HUDEP-2 (cell line): ENCODE data around the gene GGA2.

Source experiments
- DNase-seq, 76 experiments: peaks; one replicate each; lab custom pipeline; 2025; ENCODE audit not compliant: unreplicated experiment in 76 of 76; lab: John Stamatoyannopoulos, UW

The GGA2 gene

DNA sequence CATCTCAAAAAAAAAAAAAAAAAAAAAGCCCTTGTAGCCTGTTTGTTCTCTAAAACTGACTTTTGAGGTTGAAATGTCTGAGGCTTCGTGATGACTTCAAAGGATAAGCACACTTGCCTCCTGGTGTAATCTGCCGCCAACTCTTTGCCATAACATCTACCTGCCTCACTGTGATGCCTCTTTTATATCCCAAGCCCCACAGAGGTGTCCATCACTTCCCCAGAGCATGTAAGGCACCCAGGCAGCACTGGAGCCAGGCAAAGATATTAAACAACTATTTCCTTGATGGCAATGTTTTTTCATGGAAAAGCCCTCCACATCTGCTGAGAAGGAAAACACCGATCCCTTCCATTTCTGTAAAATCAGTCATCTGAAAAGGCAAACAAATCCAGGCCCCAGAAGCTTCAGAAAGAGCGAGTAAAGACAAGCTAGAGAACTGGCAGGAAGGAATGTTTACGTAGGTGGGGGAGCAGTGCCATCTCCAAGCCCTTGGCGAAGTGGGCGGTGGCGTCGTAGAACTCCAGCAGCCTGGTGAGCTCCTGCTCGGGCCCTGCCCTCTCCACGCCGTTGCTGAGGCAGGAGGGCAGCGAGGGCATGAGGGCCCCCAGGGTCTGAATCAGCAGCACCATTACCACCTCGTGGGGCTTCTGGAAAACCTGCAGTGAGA lies 85.9 kb downstream of the GGA2 start:
- no peak for DNase-seq

DNA sequence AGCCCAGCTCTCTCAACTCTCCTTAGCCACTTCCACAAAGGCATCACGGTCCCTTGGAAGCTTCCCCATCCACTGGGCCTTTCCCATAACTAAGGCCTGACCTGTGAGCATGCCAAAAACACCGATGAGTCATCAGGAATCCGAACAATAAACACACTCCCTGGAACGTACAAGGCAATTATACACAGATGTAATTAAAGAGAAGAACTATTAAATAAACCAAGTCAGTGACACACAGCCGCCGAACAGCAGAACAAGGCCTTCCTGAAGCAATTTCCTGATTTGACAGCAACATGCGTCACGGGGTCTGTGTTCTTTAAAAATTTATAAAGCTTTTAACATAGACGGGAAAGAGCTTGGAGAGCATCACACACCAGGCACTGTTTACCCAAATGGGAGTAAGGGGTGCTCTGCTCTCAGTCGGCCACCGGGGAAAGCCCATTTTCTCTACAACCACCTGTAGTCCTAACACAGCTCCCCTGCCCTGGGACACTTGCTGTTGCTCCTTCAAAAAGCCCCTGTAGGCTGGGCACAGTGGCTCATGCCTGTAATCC lies 86.7 kb downstream of the GGA2 start:
- no peak for DNase-seq

DNA sequence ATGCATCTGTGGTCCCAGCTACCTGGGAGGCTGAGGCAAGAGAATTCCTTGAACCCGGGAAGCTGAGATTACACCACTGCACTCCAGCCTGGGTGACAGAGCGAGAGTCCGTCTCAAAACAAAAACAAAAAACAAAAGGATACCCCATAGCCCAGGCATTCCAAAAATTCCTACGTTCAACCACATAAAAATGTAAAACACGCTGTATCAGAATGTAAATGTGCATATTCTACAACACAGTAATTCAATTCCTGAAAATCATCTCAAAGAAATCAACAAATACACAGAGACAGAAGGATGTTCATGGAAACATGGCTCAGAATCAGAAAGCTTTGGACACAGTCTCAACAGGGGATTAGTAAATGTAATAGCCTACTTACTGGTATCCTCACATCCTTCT lies 90.3 kb downstream of the GGA2 start:
- DNase-seq = no peak

DNA sequence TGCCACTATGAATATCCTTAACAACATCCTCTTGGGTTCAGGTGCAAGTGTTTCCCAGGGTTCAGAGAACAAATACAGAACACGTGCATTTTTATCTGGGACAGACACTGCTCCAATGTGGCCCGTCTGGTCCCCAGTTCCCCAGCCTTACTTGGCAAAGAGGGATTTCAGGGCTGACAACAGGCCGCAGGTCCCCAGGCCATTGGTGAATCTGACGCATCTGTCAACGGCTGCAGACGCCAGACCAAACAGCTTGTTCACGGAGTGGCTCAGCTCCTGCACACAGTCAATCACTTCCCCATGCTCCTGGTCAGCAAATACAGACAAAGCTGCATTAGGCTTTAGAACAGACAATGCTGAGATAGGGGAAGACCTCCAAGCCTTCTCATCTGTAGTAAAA lies 93.5 kb downstream of the GGA2 start:
- no peak for DNase-seq

DNA sequence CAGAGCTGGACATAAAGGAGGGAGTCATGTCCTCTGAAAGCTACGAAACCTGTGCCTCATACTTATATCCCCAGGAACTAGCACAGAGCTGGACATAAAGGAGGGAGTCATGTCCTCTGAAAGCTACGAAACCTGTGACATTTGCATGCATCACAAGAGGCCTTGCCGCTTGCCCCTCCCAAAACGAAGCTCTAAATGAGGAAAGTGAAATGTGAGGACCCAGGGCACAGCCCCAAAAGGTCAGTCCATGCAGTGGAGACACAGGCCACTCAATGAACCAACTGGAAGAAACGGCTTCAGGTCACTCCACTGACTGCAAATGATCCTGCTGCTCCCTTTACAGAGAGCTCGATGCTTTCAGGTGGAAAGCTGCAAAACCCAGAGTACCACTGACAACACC lies 95.6 kb downstream of the GGA2 start:
- DNase-seq = no peak
